GM12891 (cell line): ENCODE data around the gene PTPN23.

Experiments
- DNase-seq: peaks from one replicate; pipeline ENCODE4 v3.0.0; 2011; ENCODE audit warnings: low spot score; ENCODE audit not compliant: insufficient read length
- FAIRE-seq: peaks from 2 replicates; lab custom pipeline; 2011; peaks lifted over from hg19 to GRCh38; lab: Jason Lieb, UNC
- PAX5 ChIP-seq: IDR thresholded peaks from 2 replicates; pipeline ENCODE4 v1.6.1; 2011; ENCODE audit warnings: low read length, moderate library complexity, mild to moderate bottlenecking; ENCODE audit not compliant: insufficient read depth, severe bottlenecking
- POLR2A ChIP-seq: IDR thresholded peaks from 2 replicates; pipeline ENCODE4 v1.6.1; 2011; ENCODE audit warnings: low read depth, low read length, control low read depth
- POLR2AphosphoS5 ChIP-seq: IDR thresholded peaks from 2 replicates; pipeline ENCODE4 v1.6.1; 2011; ENCODE audit warnings: low read depth, low read length, control low read depth
- POU2F2 ChIP-seq: IDR thresholded peaks from 2 replicates; pipeline ENCODE4 v1.6.1; 2011; ENCODE audit warnings: low read depth, mild to moderate bottlenecking, control low read depth, low read length, moderate library complexity
- SPI1 ChIP-seq: IDR thresholded peaks from 2 replicates; pipeline ENCODE4 v1.6.1; 2011; ENCODE audit warnings: low read depth, low read length, control low read depth
- TAF1 ChIP-seq: IDR thresholded peaks from 2 replicates; pipeline ENCODE4 v1.6.1; 2011; ENCODE audit warnings: low read depth, low read length, control low read depth

The PTPN23 gene

GRCh38 chr3:47381317-47382157, 716 bp downstream of the PTPN23 start:
- DNase-seq (peak; percentile 83), FAIRE-seq (no peak)
- TF ChIP-seq SPI1 (peak; percentile 89), POLR2AphosphoS5 (peak; percentile 77), POU2F2 (no peak), TAF1 (0 out of 2 replicates have a peak, but pooled peaks have one; percentile 28), PAX5 (no peak), POLR2A (no peak; the same call in 1 of the 2 replicates)

- no peak for TF ChIP-seq POLR2AphosphoS5
- TF ChIP-seq SPI1: no peak
- TF ChIP-seq TAF1: no peak
- FAIRE-seq (no peak), DNase-seq (no peak)
These were observed 3.6 kb downstream of the PTPN23 start for GRCh38 chr3:47384425-47384824.

- FAIRE-seq (no peak), DNase-seq (no peak)
- no peak for TF ChIP-seq POU2F2
- no peak for TF ChIP-seq SPI1
- no peak for TF ChIP-seq PAX5
- no peak for TF ChIP-seq POLR2AphosphoS5
- no peak for TF ChIP-seq POLR2A
- TF ChIP-seq TAF1: no peak
These were observed 4.2 kb downstream of the PTPN23 start for GRCh38 chr3:47385007-47385406.

GRCh38 chr3:47385796-47386195, 5.0 kb downstream of the PTPN23 start:
- no peak for TF ChIP-seq POLR2A
- DNase-seq (no peak), FAIRE-seq (no peak)

GRCh38 chr3:47392933-47393332, 12.1 kb downstream of the PTPN23 start:
- no peak for FAIRE-seq
- TF ChIP-seq TAF1 (no peak), SPI1 (no peak), POU2F2 (no peak), POLR2A (no peak), POLR2AphosphoS5 (no peak), PAX5 (no peak)
- DNase-seq: no peak

GRCh38 chr3:47394140-47394870, 13.5 kb downstream of the PTPN23 start:
- FAIRE-seq (no peak), DNase-seq (no peak)
- TF ChIP-seq POU2F2 (no peak), POLR2AphosphoS5 (no peak), PAX5 (no peak), SPI1 (no peak), TAF1 (no peak), POLR2A (no peak)

GRCh38 chr3:47394881-47395280, 14.1 kb downstream of the PTPN23 start:
- FAIRE-seq: no peak
- no peak for DNase-seq
- TF ChIP-seq POLR2A (no peak), POU2F2 (no peak), TAF1 (no peak), POLR2AphosphoS5 (no peak), SPI1 (no peak), PAX5 (no peak)

GRCh38 chr3:47398228-47398627, 17.4 kb downstream of the PTPN23 start:
- TF ChIP-seq POU2F2 (no peak), POLR2A (no peak), TAF1 (no peak), PAX5 (no peak), POLR2AphosphoS5 (no peak), SPI1 (no peak)
- no peak for DNase-seq
- FAIRE-seq: no peak

GRCh38 chr3:47399016-47399415, 18.2 kb downstream of the PTPN23 start:
- TF ChIP-seq POU2F2: no peak
- no peak for TF ChIP-seq PAX5
- TF ChIP-seq POLR2AphosphoS5: no peak
- no peak for TF ChIP-seq SPI1
- no peak for TF ChIP-seq TAF1
- TF ChIP-seq POLR2A: no peak
- DNase-seq (no peak), FAIRE-seq (no peak)

- TF ChIP-seq TAF1 (no peak), SPI1 (no peak), PAX5 (no peak), POLR2AphosphoS5 (no peak), POU2F2 (no peak), POLR2A (no peak)
- DNase-seq: no peak
- no peak for FAIRE-seq
These were observed 18.9 kb downstream of the PTPN23 start for GRCh38 chr3:47399531-47400270.
